Keratinocyte (primary cell): ENCODE results near the gene SELENBP1. TPM values are rescaled to one million over a fixed set of nuclear protein-coding genes. Genes with fewer than 3 reads are reported as not detected.

Experiments used
- DNase-seq: peaks from one replicate; pipeline ENCODE4 v3.0.0-alpha.2; 2011; ENCODE audit warnings: low read depth, missing footprints, low spot score
- FAIRE-seq: peaks from 2 replicates; lab custom pipeline; 2011; peaks lifted over from hg19 to GRCh38; lab: Jason Lieb, UNC
- H2AFZ ChIP-seq: 2 replicates; pipeline ENCODE4 v1.6.0; 2012; ENCODE audit warnings: low read length, control low read depth, inconsistent platforms; ENCODE audit not compliant: control insufficient read depth
- H3K27ac ChIP-seq: 2 replicates; pipeline ENCODE4 v1.5.1; 2011; ENCODE audit warnings: low read length; ENCODE audit not compliant: control insufficient read depth, insufficient read depth
- H3K27me3 ChIP-seq: 3 replicates; pipeline ENCODE4 v1.6.0; 2011; ENCODE audit warnings: low read length; ENCODE audit not compliant: control insufficient read depth, insufficient read depth; ENCODE audit errors: extremely low read depth
- H3K36me3 ChIP-seq, 2 experiments: 2 replicates in 1 of 2; 3 replicates in 1 of 2; pipeline ENCODE4 v1.5.1; 2011; ENCODE audit warnings: low read length in 2 of 2, mild to moderate bottlenecking in 1 of 2; ENCODE audit not compliant: control insufficient read depth in 2 of 2, insufficient read depth in 2 of 2; ENCODE audit errors: extremely low read depth in 1 of 2
- H3K4me1 ChIP-seq: 3 replicates; pipeline ENCODE4 v1.5.1; 2011; ENCODE audit warnings: low read length; ENCODE audit not compliant: control insufficient read depth, insufficient read depth; ENCODE audit errors: extremely low read depth
- H3K4me2 ChIP-seq: 3 replicates; pipeline ENCODE4 v1.6.0; 2011; ENCODE audit warnings: low read depth, low read length; ENCODE audit not compliant: control insufficient read depth, insufficient read depth; ENCODE audit errors: extremely low read depth
- H3K4me3 ChIP-seq, 3 experiments: fragments of 200-600 bp in 1 of 3; sonication (generic) in 1 of 3; 2 replicates in 2 of 3; 3 replicates in 1 of 3; pipeline ENCODE4 v1.5.1; 2011 to 2016; ENCODE audit warnings: low read length in 3 of 3, mild to moderate bottlenecking in 3 of 3, control low read depth in 2 of 3, inconsistent platforms in 1 of 3, low read depth in 1 of 3, mixed read lengths in 1 of 3, mixed run types in 1 of 3, moderate library complexity in 1 of 3; ENCODE audit not compliant: control insufficient read depth in 2 of 3, insufficient read depth in 2 of 3; ENCODE audit errors: extremely low read depth in 1 of 3
- H3K79me2 ChIP-seq: 2 replicates; pipeline ENCODE4 v1.6.0; 2012; ENCODE audit warnings: low read length; ENCODE audit not compliant: control insufficient read depth, insufficient read depth
- H3K9ac ChIP-seq: 3 replicates; pipeline ENCODE4 v1.6.0; 2011; ENCODE audit warnings: low read length; ENCODE audit not compliant: control insufficient read depth, insufficient read depth; ENCODE audit errors: extremely low read depth
- H3K9me1 ChIP-seq: 3 replicates; pipeline ENCODE4 v1.6.0; 2011; ENCODE audit warnings: low read length; ENCODE audit not compliant: control insufficient read depth, insufficient read depth; ENCODE audit errors: extremely low read depth
- H3K9me3 ChIP-seq: 2 replicates; pipeline ENCODE4 v1.5.1; 2012; ENCODE audit warnings: low read depth, low read length; ENCODE audit not compliant: control insufficient read depth
- H4K20me1 ChIP-seq: 3 replicates; pipeline ENCODE4 v1.6.0; 2011; ENCODE audit warnings: low read length; ENCODE audit not compliant: control insufficient read depth, insufficient read depth; ENCODE audit errors: extremely low read depth
- EZH2 ChIP-seq: IDR thresholded peaks from one replicate; pipeline ENCODE4 v1.6.1; 2012; ENCODE audit warnings: inconsistent platforms, mild to moderate bottlenecking, low read length, moderate library complexity
- dilution Hi-C: fragments of 300-500 bp; cut with MboI; formaldehyde crosslinking; loops from one replicate; pipeline ENCODE4 v1.7.0; 2020; ENCODE audit warnings: low sequenced_read_pairs; ENCODE audit not compliant: extremely low pct_ligation_motif_present
- polyA plus RNA-seq, 5 experiments: library from polyadenylated mRNA; depleted of rRNA in 3 of 5; stranded (reverse) in 3 of 5; stranded (forward) in 1 of 5; unstranded in 1 of 5; fragments of >200 nt; gene quantifications; 1 replicate in 1 of 5; 2 replicates in 3 of 5; 3 replicates in 1 of 5; pipeline versions ENCODE4 v1.2.1 to v1.2.3, GENCODE V29; 2011 to 2012; ENCODE audit warnings: missing spikeins in 2 of 5, low read depth in 1 of 5, low replicate concordance in 1 of 5
- TF ChIP-seq, protein P1 (sequence below), 3 experiments: IDR thresholded peaks in 1 of 3; conservative IDR thresholded peaks in 1 of 3; optimal IDR thresholded peaks in 1 of 3; 2 replicates in 2 of 3; 3 replicates in 1 of 3; pipeline versions ENCODE3 to v1.5.1; 2011; ENCODE audit warnings: low read length in 3 of 3, mild to moderate bottlenecking in 3 of 3, moderate library complexity in 2 of 3, control low read depth in 1 of 3, inconsistent platforms in 1 of 3; ENCODE audit not compliant: insufficient read depth in 2 of 3; ENCODE audit errors: extremely low read depth in 1 of 3

The SELENBP1 gene
- polyA plus RNA-seq, 1 donor (not counting 4 experiments of a cell fraction or from before 2014, with no cell fraction given), result 3.0 TPM

- Histone ChIP-seq H3K36me3 (peaks cover 35 to 40% of the 10 kb centered on the region in 2 experiments), H4K20me1 (no peaks in the 10 kb centered on the region), H3K9ac (no peak overlapping the region), H3K4me2 (no peak overlapping the region), H3K4me3 (no peak overlapping the region), H3K4me1 (peaks cover 4% of the 10 kb centered on the region), H3K27ac (no peak overlapping the region), H3K79me2 (no peaks in the 10 kb centered on the region), H3K27me3 (no peaks in the 10 kb centered on the region), H3K9me3 (no peaks in the 10 kb centered on the region), H3K9me1 (no peaks in the 10 kb centered on the region), H2AFZ (no peak overlapping the region)
- dilution Hi-C loops, result no loop called here
- no peak for FAIRE-seq
- DNase-seq, result no peak
- TF ChIP-seq EZH2, result no peak
- TF ChIP-seq, protein P1, sequence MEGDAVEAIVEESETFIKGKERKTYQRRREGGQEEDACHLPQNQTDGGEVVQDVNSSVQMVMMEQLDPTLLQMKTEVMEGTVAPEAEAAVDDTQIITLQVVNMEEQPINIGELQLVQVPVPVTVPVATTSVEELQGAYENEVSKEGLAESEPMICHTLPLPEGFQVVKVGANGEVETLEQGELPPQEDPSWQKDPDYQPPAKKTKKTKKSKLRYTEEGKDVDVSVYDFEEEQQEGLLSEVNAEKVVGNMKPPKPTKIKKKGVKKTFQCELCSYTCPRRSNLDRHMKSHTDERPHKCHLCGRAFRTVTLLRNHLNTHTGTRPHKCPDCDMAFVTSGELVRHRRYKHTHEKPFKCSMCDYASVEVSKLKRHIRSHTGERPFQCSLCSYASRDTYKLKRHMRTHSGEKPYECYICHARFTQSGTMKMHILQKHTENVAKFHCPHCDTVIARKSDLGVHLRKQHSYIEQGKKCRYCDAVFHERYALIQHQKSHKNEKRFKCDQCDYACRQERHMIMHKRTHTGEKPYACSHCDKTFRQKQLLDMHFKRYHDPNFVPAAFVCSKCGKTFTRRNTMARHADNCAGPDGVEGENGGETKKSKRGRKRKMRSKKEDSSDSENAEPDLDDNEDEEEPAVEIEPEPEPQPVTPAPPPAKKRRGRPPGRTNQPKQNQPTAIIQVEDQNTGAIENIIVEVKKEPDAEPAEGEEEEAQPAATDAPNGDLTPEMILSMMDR (optimal IDR thresholded peaks at IDR 0.05 in 1 of 3, IDR thresholded peaks at IDR 0.05 in 1 of 3, conservative IDR thresholded peaks at IDR 0.05 in 1 of 3; ENCODE audit: extremely low read depth in 1 of 3, insufficient read depth in 2 of 3, low read length in 3 of 3), result no peak
Measured at GRCh38 chr1:151407304-151407703, 34.8 kb upstream of the SELENBP1 start.

- no peak overlapping the region for H3K4me2 ChIP-seq
- H4K20me1 ChIP-seq, result no peaks in the 10 kb centered on the region
- H3K36me3 ChIP-seq, result peaks cover 38 to 43% of the 10 kb centered on the region in 2 experiments
- no peaks in the 10 kb centered on the region for H3K9me1 ChIP-seq
- H3K4me1 ChIP-seq, result peaks cover 4% of the 10 kb centered on the region
- H3K9me3 ChIP-seq, result no peaks in the 10 kb centered on the region
- H3K27me3 ChIP-seq, result no peaks in the 10 kb centered on the region
- peaks cover 3% of the 10 kb centered on the region for H3K79me2 ChIP-seq
- no peak overlapping the region for H3K4me3 ChIP-seq
- FAIRE-seq, result no peak
- DNase-seq, result no peak
- H3K27ac ChIP-seq, result no peak overlapping the region
- dilution Hi-C loops, result no loop called here
- no peak overlapping the region for H3K9ac ChIP-seq
- TF ChIP-seq EZH2, result no peak
- TF ChIP-seq, protein P1 (optimal IDR thresholded peaks at IDR 0.05 in 1 of 3, IDR thresholded peaks at IDR 0.05 in 1 of 3, conservative IDR thresholded peaks at IDR 0.05 in 1 of 3; ENCODE audit: extremely low read depth in 1 of 3, insufficient read depth in 2 of 3, low read length in 3 of 3), result no peak
- H2AFZ ChIP-seq, result no peak overlapping the region
Measured at GRCh38 chr1:151406176-151406575, 33.7 kb upstream of the SELENBP1 start.
